ENCODE results near the gene MACROD2.

Gene MACROD2

GRCh38 chr20:15622368-15622767 is 1627.1 kb downstream of the MACROD2 start:
- H3K4me1 ChIP-seq (ENCODE audit: insufficient read depth, insufficient read length): no peaks in the 10 kb centered on the region
- no peaks in the 10 kb centered on the region for H3K27me3 ChIP-seq (ENCODE audit: insufficient read depth, insufficient read length)
- TF ChIP-seq SUZ12 (IDR thresholded peaks at IDR 0.05; ENCODE audit: extremely low read depth, insufficient read depth, insufficient read length) (no peak), YY1 (IDR thresholded peaks at IDR 0.05; ENCODE audit: insufficient read depth, insufficient read length) (no peak), ZNF274 (IDR thresholded peaks at IDR 0.05; ENCODE audit: low read depth, low read length) (no peak)
- H3K9me3 ChIP-seq (ENCODE audit: insufficient read depth, low read length): no peaks in the 10 kb centered on the region
- H3K9ac ChIP-seq (ENCODE audit: insufficient read length, low read depth): no peak overlapping the region
- no peak for DNase-seq (ENCODE audit: low read depth, low spot score)
- H3K4me3 ChIP-seq (ENCODE audit: insufficient read length, low read depth): no peak overlapping the region
- H3K36me3 ChIP-seq (ENCODE audit: insufficient read depth, insufficient read length, low read length): no peaks in the 10 kb centered on the region

GRCh38 chr20:15623215-15623614 is 1627.9 kb downstream of the MACROD2 start:
- Histone ChIP-seq H3K27me3 (ENCODE audit: insufficient read depth, insufficient read length) (no peaks in the 10 kb centered on the region), H3K9me3 (ENCODE audit: insufficient read depth, low read length) (no peaks in the 10 kb centered on the region), H3K4me3 (ENCODE audit: insufficient read length, low read depth) (no peak overlapping the region), H3K9ac (ENCODE audit: insufficient read length, low read depth) (no peak overlapping the region), H3K4me1 (ENCODE audit: insufficient read depth, insufficient read length) (no peaks in the 10 kb centered on the region), H3K36me3 (ENCODE audit: insufficient read depth, insufficient read length, low read length) (no peaks in the 10 kb centered on the region)
- TF ChIP-seq YY1 (IDR thresholded peaks at IDR 0.05; ENCODE audit: insufficient read depth, insufficient read length): no peak
- TF ChIP-seq ZNF274 (IDR thresholded peaks at IDR 0.05; ENCODE audit: low read depth, low read length): no peak
- no peak for TF ChIP-seq SUZ12 (IDR thresholded peaks at IDR 0.05; ENCODE audit: extremely low read depth, insufficient read depth, insufficient read length)
- DNase-seq (ENCODE audit: low read depth, low spot score): no peak

GRCh38 chr20:15625981-15626380 is 1630.7 kb downstream of the MACROD2 start:
- no peaks in the 10 kb centered on the region for H3K36me3 ChIP-seq (ENCODE audit: insufficient read depth, insufficient read length, low read length)
- TF ChIP-seq SUZ12 (IDR thresholded peaks at IDR 0.05; ENCODE audit: extremely low read depth, insufficient read depth, insufficient read length) (no peak), ZNF274 (IDR thresholded peaks at IDR 0.05; ENCODE audit: low read depth, low read length) (no peak), YY1 (IDR thresholded peaks at IDR 0.05; ENCODE audit: insufficient read depth, insufficient read length) (no peak)
- H3K9ac ChIP-seq (ENCODE audit: insufficient read length, low read depth): no peak overlapping the region
- H3K4me3 ChIP-seq (ENCODE audit: insufficient read length, low read depth): no peak overlapping the region
- no peaks in the 10 kb centered on the region for H3K4me1 ChIP-seq (ENCODE audit: insufficient read depth, insufficient read length)
- no peaks in the 10 kb centered on the region for H3K27me3 ChIP-seq (ENCODE audit: insufficient read depth, insufficient read length)
- DNase-seq (ENCODE audit: low read depth, low spot score): no peak
- H3K9me3 ChIP-seq (ENCODE audit: insufficient read depth, low read length): no peaks in the 10 kb centered on the region

- Histone ChIP-seq H3K9me3 (ENCODE audit: insufficient read depth, low read length) (no peaks in the 10 kb centered on the region), H3K4me1 (ENCODE audit: insufficient read depth, insufficient read length) (no peaks in the 10 kb centered on the region), H3K36me3 (ENCODE audit: insufficient read depth, insufficient read length, low read length) (no peaks in the 10 kb centered on the region), H3K4me3 (ENCODE audit: insufficient read length, low read depth) (no peak overlapping the region), H3K27me3 (ENCODE audit: insufficient read depth, insufficient read length) (no peaks in the 10 kb centered on the region), H3K9ac (ENCODE audit: insufficient read length, low read depth) (no peak overlapping the region)
- no peak for DNase-seq (ENCODE audit: low read depth, low spot score)
- TF ChIP-seq YY1 (IDR thresholded peaks at IDR 0.05; ENCODE audit: insufficient read depth, insufficient read length) (no peak), SUZ12 (IDR thresholded peaks at IDR 0.05; ENCODE audit: extremely low read depth, insufficient read depth, insufficient read length) (no peak), ZNF274 (IDR thresholded peaks at IDR 0.05; ENCODE audit: low read depth, low read length) (no peak)
Observed at GRCh38 chr20:15627089-15627488, 1631.8 kb downstream of the MACROD2 start.

GRCh38 chr20:15627501-15627903 is 1632.2 kb downstream of the MACROD2 start:
- Histone ChIP-seq H3K4me3 (ENCODE audit: insufficient read length, low read depth) (no peak overlapping the region), H3K9me3 (ENCODE audit: insufficient read depth, low read length) (no peaks in the 10 kb centered on the region), H3K27me3 (ENCODE audit: insufficient read depth, insufficient read length) (no peaks in the 10 kb centered on the region), H3K36me3 (ENCODE audit: insufficient read depth, insufficient read length, low read length) (no peaks in the 10 kb centered on the region), H3K4me1 (ENCODE audit: insufficient read depth, insufficient read length) (no peaks in the 10 kb centered on the region), H3K9ac (ENCODE audit: insufficient read length, low read depth) (no peak overlapping the region)
- TF ChIP-seq ZNF274 (IDR thresholded peaks at IDR 0.05; ENCODE audit: low read depth, low read length) (no peak), SUZ12 (IDR thresholded peaks at IDR 0.05; ENCODE audit: extremely low read depth, insufficient read depth, insufficient read length) (no peak), YY1 (IDR thresholded peaks at IDR 0.05; ENCODE audit: insufficient read depth, insufficient read length) (no peak)
- DNase-seq (ENCODE audit: low read depth, low spot score): peak; percentile 56

- no peaks in the 10 kb centered on the region for H3K36me3 ChIP-seq (ENCODE audit: insufficient read depth, insufficient read length, low read length)
- no peak overlapping the region for H3K4me3 ChIP-seq (ENCODE audit: insufficient read length, low read depth)
- DNase-seq (ENCODE audit: low read depth, low spot score): no peak
- H3K27me3 ChIP-seq (ENCODE audit: insufficient read depth, insufficient read length): no peaks in the 10 kb centered on the region
- TF ChIP-seq SUZ12 (IDR thresholded peaks at IDR 0.05; ENCODE audit: extremely low read depth, insufficient read depth, insufficient read length) (no peak), YY1 (IDR thresholded peaks at IDR 0.05; ENCODE audit: insufficient read depth, insufficient read length) (no peak), ZNF274 (IDR thresholded peaks at IDR 0.05; ENCODE audit: low read depth, low read length) (no peak)
- H3K9ac ChIP-seq (ENCODE audit: insufficient read length, low read depth): no peak overlapping the region
- H3K9me3 ChIP-seq (ENCODE audit: insufficient read depth, low read length): no peaks in the 10 kb centered on the region
- no peaks in the 10 kb centered on the region for H3K4me1 ChIP-seq (ENCODE audit: insufficient read depth, insufficient read length)
Observed at GRCh38 chr20:15628851-15629353, 1633.6 kb downstream of the MACROD2 start.

- TF ChIP-seq YY1 (IDR thresholded peaks at IDR 0.05; ENCODE audit: insufficient read depth, insufficient read length): no peak
- no peak for TF ChIP-seq ZNF274 (IDR thresholded peaks at IDR 0.05; ENCODE audit: low read depth, low read length)
- no peak for TF ChIP-seq SUZ12 (IDR thresholded peaks at IDR 0.05; ENCODE audit: extremely low read depth, insufficient read depth, insufficient read length)
- peaks cover 11% of the 10 kb centered on the region; the same call in 1 of the 2 replicates for H3K9me3 ChIP-seq (ENCODE audit: insufficient read depth, low read length)
- no peaks in the 10 kb centered on the region for H3K36me3 ChIP-seq (ENCODE audit: insufficient read depth, insufficient read length, low read length)
- no peaks in the 10 kb centered on the region for H3K27me3 ChIP-seq (ENCODE audit: insufficient read depth, insufficient read length)
- no peak overlapping the region for H3K9ac ChIP-seq (ENCODE audit: insufficient read length, low read depth)
- H3K4me1 ChIP-seq (ENCODE audit: insufficient read depth, insufficient read length): no peaks in the 10 kb centered on the region
- no peak for DNase-seq (ENCODE audit: low read depth, low spot score)
- H3K4me3 ChIP-seq (ENCODE audit: insufficient read length, low read depth): no peak overlapping the region
Observed at GRCh38 chr20:15630360-15630759, 1635.0 kb downstream of the MACROD2 start.
